K562 (cell line): ENCODE measurements around the gene POLRMT. TPM values are rescaled to one million over a fixed set of nuclear protein-coding genes. Genes with fewer than 3 reads are reported as not detected.

Experiments
- CAMTA2 ChIP-seq: fragments of 250-450 bp; sonication (Bioruptor Pico); conservative IDR thresholded peaks from 2 replicates; pipeline ENCODE4 v1.5.1; 2022
- DMBX1 ChIP-seq: fragments of 250-450 bp; sonication (Bioruptor Pico); IDR thresholded peaks from 2 replicates; pipeline ENCODE4 v1.8.0; 2022; ENCODE audit warnings: inconsistent platforms, mild to moderate bottlenecking, moderate library complexity, borderline replicate concordance
- E2F3 ChIP-seq: fragments of 250-450 bp; sonication (Bioruptor Pico); IDR thresholded peaks from 2 replicates; pipeline ENCODE4 v1.4.0; 2020; ENCODE audit warnings: mild to moderate bottlenecking
- ERF ChIP-seq: fragments of 450-650 bp; formaldehyde crosslinking; IDR thresholded peaks from 2 replicates; pipeline ENCODE4 v1.4.0; 2020; ENCODE audit warnings: mild to moderate bottlenecking, mixed read lengths
- GABPA ChIP-seq: fragments of 200-800 bp; sonication (Bioruptor generic); conservative IDR thresholded peaks from 2 replicates; pipeline ENCODE4 v1.6.1; 2016; ENCODE audit warnings: low read depth, missing genetic modification characterization, missing compliant biosample characterization
- HMG20B ChIP-seq: fragments of 250-450 bp; sonication (Bioruptor Pico); IDR thresholded peaks from 2 replicates; pipeline ENCODE4 v1.5.0; 2021; ENCODE audit warnings: mild to moderate bottlenecking
- ID3 ChIP-seq, 2 experiments: fragments of 250-450 bp in 1 of 2; fragments of 450-650 bp in 1 of 2; sonication (Bioruptor Pico) in 1 of 2; IDR thresholded peaks; 2 replicates each; pipeline versions ENCODE4 v1.6.1 to v1.8.0; 2016 to 2021; ENCODE audit warnings: mild to moderate bottlenecking in 2 of 2, moderate library complexity in 2 of 2, missing compliant biosample characterization in 1 of 2, missing genetic modification characterization in 1 of 2
- MAZ ChIP-seq, 2 experiments: fragments of 450-650 bp in 1 of 2; sonication (generic) in 1 of 2; formaldehyde crosslinking; IDR thresholded peaks in 1 of 2; conservative IDR thresholded peaks in 1 of 2; 2 replicates each; pipeline versions ENCODE4 v1.4.0 to v1.5.0; 2020; ENCODE audit warnings: mild to moderate bottlenecking in 1 of 2, missing genetic modification reagents in 1 of 2
- NFE2 ChIP-seq: IDR thresholded peaks from 2 replicates; pipeline ENCODE4 v1.6.1; 2014; ENCODE audit warnings: antibody characterized with exemption, low read depth
- TBP ChIP-seq: optimal IDR thresholded peaks from 2 replicates; pipeline ENCODE3; 2011; ENCODE audit warnings: low read depth, low read length, improper control_type of control experiment
- TGIF2 ChIP-seq: sonication (generic); formaldehyde crosslinking; IDR thresholded peaks from 2 replicates; pipeline ENCODE4 v1.8.1; 2022; ENCODE audit warnings: mild to moderate bottlenecking, missing genetic modification reagents, moderate library complexity
- VEZF1 ChIP-seq: fragments of 200-800 bp; sonication (Bioruptor generic); IDR thresholded peaks from 2 replicates; pipeline ENCODE4 v1.6.1; 2017; ENCODE audit warnings: missing genetic modification characterization, missing compliant biosample characterization
- ZFPM2 ChIP-seq: fragments of 250-450 bp; sonication (Bioruptor Pico); IDR thresholded peaks from 2 replicates; pipeline ENCODE4 v1.5.1; 2022; ENCODE audit warnings: mild to moderate bottlenecking
- ZNF431 ChIP-seq: sonication (generic); formaldehyde crosslinking; IDR thresholded peaks from 2 replicates; pipeline ENCODE4 v1.8.0; 2022; ENCODE audit warnings: mild to moderate bottlenecking, missing genetic modification reagents
- ZNF511 ChIP-seq: sonication (generic); formaldehyde crosslinking; IDR thresholded peaks from 2 replicates; pipeline ENCODE4 v1.8.0; 2022; ENCODE audit warnings: mild to moderate bottlenecking, missing genetic modification reagents
- ZNF766 ChIP-seq: fragments of 200-800 bp; sonication (Bioruptor generic); conservative IDR thresholded peaks from 2 replicates; pipeline ENCODE4 v1.6.1; 2016; ENCODE audit warnings: missing genetic modification characterization, missing compliant biosample characterization
- polyA plus RNA-seq, 8 experiments: library from polyadenylated mRNA; depleted of rRNA in 4 of 8; stranded (reverse) in 5 of 8; unstranded in 3 of 8; fragments of >200 nt; fragmentation: Nextera tagmentation in 2 of 8; fragmentation: Illumina TruSeq in 1 of 8; extraction: Ambion mirVana in 2 of 8; extraction: Trizol in 1 of 8; gene quantifications; 2 replicates each; pipeline versions ENCODE4 v1.2.1 to v1.2.3, GENCODE V29; 2011 to 2014; ENCODE audit warnings: inconsistent platforms in 1 of 8, missing spikeins in 1 of 8
- total RNA-seq, 7 experiments: library from RNA; depleted of rRNA in 6 of 7; stranded (reverse); fragments of >200 nt in 6 of 7; fragmentation: Illumina TruSeq in 2 of 7; extraction: Trizol in 2 of 7; gene quantifications; 2 replicates each; pipeline versions ENCODE4 v1.2.1 to v1.2.3, GENCODE V29; 2011 to 2021; ENCODE audit warnings: low replicate concordance in 1 of 7
- TF ChIP-seq, protein P1 (sequence below): sonication (generic); formaldehyde crosslinking; IDR thresholded peaks from 2 replicates; pipeline ENCODE4 v1.8.0; 2023; ENCODE audit warnings: missing genetic modification reagents, mild to moderate bottlenecking, borderline replicate concordance

POLRMT gene
- total and polyA plus RNA-seq, 9 of the 15 experiments (the other 6 are each of a cell fraction or from before 2014, with no cell fraction given), result 30.3 to 144 (median 68.0) TPM

DNA sequence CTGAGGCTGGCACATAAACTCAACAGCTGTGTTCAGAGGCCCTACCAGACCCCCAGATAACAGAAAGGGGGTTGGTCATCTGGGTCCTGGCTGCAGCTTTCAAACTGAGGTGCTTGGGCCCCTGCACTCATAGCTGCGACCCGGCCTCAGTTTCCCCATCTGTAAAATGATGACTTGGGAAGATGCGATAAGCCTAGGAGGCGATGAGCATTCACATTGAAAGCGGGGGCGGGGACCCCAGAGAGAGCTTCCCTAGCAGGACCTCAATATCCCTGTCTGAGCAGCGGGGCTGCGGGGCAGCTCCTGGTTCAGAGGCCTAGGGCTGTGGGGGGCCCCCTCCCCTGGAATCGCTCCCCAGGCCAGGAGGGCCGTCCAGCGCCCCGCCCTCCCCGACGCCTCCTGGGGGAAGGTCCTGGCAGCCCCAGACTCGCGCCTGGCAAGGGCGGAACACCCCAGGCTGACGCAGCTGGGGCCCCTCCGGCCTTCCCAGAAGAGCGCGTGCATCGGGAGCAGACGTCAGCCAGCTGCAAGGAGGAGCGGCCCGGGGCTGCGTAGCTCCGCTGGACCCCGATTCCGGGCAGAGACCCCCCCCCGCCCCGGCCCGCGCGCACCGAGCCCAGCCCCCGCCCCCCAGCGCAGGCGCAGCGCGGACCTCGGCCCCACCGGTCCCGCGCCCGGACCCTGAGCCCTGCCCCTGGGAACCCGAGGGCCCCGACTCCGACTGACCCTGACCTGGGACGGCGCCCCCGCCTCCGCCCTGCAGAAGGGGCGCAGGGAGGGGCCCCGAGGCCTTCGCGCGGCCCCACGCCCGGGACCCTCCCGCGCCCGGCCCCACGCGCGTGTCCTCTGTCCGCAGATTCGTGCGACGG is 46.3 kb upstream of the POLRMT start (continued):
- TF ChIP-seq, protein P1, sequence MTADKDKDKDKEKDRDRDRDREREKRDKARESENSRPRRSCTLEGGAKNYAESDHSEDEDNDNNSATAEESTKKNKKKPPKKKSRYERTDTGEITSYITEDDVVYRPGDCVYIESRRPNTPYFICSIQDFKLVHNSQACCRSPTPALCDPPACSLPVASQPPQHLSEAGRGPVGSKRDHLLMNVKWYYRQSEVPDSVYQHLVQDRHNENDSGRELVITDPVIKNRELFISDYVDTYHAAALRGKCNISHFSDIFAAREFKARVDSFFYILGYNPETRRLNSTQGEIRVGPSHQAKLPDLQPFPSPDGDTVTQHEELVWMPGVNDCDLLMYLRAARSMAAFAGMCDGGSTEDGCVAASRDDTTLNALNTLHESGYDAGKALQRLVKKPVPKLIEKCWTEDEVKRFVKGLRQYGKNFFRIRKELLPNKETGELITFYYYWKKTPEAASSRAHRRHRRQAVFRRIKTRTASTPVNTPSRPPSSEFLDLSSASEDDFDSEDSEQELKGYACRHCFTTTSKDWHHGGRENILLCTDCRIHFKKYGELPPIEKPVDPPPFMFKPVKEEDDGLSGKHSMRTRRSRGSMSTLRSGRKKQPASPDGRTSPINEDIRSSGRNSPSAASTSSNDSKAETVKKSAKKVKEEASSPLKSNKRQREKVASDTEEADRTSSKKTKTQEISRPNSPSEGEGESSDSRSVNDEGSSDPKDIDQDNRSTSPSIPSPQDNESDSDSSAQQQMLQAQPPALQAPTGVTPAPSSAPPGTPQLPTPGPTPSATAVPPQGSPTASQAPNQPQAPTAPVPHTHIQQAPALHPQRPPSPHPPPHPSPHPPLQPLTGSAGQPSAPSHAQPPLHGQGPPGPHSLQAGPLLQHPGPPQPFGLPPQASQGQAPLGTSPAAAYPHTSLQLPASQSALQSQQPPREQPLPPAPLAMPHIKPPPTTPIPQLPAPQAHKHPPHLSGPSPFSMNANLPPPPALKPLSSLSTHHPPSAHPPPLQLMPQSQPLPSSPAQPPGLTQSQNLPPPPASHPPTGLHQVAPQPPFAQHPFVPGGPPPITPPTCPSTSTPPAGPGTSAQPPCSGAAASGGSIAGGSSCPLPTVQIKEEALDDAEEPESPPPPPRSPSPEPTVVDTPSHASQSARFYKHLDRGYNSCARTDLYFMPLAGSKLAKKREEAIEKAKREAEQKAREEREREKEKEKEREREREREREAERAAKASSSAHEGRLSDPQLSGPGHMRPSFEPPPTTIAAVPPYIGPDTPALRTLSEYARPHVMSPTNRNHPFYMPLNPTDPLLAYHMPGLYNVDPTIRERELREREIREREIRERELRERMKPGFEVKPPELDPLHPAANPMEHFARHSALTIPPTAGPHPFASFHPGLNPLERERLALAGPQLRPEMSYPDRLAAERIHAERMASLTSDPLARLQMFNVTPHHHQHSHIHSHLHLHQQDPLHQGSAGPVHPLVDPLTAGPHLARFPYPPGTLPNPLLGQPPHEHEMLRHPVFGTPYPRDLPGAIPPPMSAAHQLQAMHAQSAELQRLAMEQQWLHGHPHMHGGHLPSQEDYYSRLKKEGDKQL (CRISPR knock-in tag), result peak; percentile 85; the same call in 1 of the 2 replicates
- TF ChIP-seq ERF (CRISPR knock-in tag), result 0 out of 2 replicates have a peak, but pooled peaks have one; percentile 83
- peak; percentile 52; the same call in 1 of the 2 replicates for TF ChIP-seq ZFPM2 (CRISPR knock-in tag)
- TF ChIP-seq NFE2, result 0 out of 2 replicates have a peak, but pooled peaks have one; percentile 2
- TF ChIP-seq ZNF766, result no peak; the same call in 1 of the 2 replicates
- peak; percentile 9 for TF ChIP-seq TBP
- TF ChIP-seq ZNF511 (CRISPR knock-in tag), result 0 out of 2 replicates have a peak, but pooled peaks have one; percentile 81
- TF ChIP-seq VEZF1 (CRISPR knock-in tag), result peak; percentile 64
- peak; percentile 78; the same call in 1 of the 2 replicates for TF ChIP-seq CAMTA2
- TF ChIP-seq TGIF2 (CRISPR knock-in tag), result peak; percentile 89
- TF ChIP-seq E2F3 (CRISPR knock-in tag), result peak; percentile 79; the same call in 1 of the 2 replicates
- TF ChIP-seq ID3 (CRISPR knock-in tag; IDR thresholded peaks at IDR 0.05), result no peak
- 0 out of 2 replicates have a peak, but pooled peaks have one; percentile 67 for TF ChIP-seq ID3 (tag; IDR thresholded peaks at IDR 0.05)
- TF ChIP-seq ZNF431 (CRISPR knock-in tag), result 0 out of 2 replicates have a peak, but pooled peaks have one; percentile 47
- no peak for TF ChIP-seq DMBX1 (CRISPR knock-in tag)
- TF ChIP-seq HMG20B (CRISPR knock-in tag), result no peak
- peak; percentile 44; the same call in 1 of the 2 replicates for TF ChIP-seq GABPA (tag)
- TF ChIP-seq MAZ (CRISPR knock-in tag; conservative IDR thresholded peaks at IDR 0.05 in 1 of 2, IDR thresholded peaks at IDR 0.05 in 1 of 2), result peak in 1 of 2 experiments; percentile 77; a peak in 2 of 4 replicates
